Panc1 (cell line): ENCODE measurements around the gene TNPO2. TPM values are rescaled to one million over a fixed set of nuclear protein-coding genes. Genes with fewer than 3 reads are reported as not detected.

ENCODE experiments used
- ATAC-seq: fragments of 200-7000 bp; cut with Tn5 transposase; 2 replicates; pipeline ENCODE4 v1.9.1; 2020; ENCODE audit warnings: mild to moderate bottlenecking, moderate library complexity
- BruUV-seq: library from RNA; stranded (reverse); fragments of 400-500 nt; replicated peaks from 2 replicates; lab custom pipeline; 2021; lab: Mats Ljungman, UMichigan
- CTCF ChIA-PET: fragments of 300-600 bp; sonication (Branson Sonifier 250); formaldehyde crosslinking; loops from one replicate; lab custom pipeline; 2022; ENCODE audit warnings: antibody characterized with exemption; lab: Charles Lee
- POLR2A ChIA-PET: fragments of 300-600 bp; sonication (Branson Sonifier 250); formaldehyde crosslinking; loops from one replicate; lab custom pipeline; 2022; ENCODE audit warnings: antibody characterized with exemption; lab: Charles Lee
- DNase-seq: peaks from one replicate; pipeline ENCODE4 v3.0.0-alpha.2; 2010; ENCODE audit warnings: low read depth, low spot score
- H3K27ac ChIP-seq: 2 replicates; pipeline ENCODE4 v1.5.1; 2011; ENCODE audit warnings: mild to moderate bottlenecking, low read length, inconsistent platforms
- H3K27me3 ChIP-seq: fragments of 200-500 bp; sonication (Bioruptor generic); 2 replicates; pipeline ENCODE4 v1.6.0; 2014; ENCODE audit warnings: low read length, inconsistent platforms; ENCODE audit not compliant: control insufficient read depth, insufficient read depth
- H3K36me3 ChIP-seq: fragments of 200-500 bp; sonication (Bioruptor generic); 2 replicates; pipeline ENCODE4 v1.5.1; 2014; ENCODE audit warnings: inconsistent platforms, mild to moderate bottlenecking, low read length, moderate library complexity; ENCODE audit not compliant: control insufficient read depth, insufficient read depth
- H3K4me1 ChIP-seq: 2 replicates; pipeline ENCODE4 v1.5.1; 2011; ENCODE audit warnings: inconsistent platforms, mild to moderate bottlenecking, low read length, moderate library complexity; ENCODE audit not compliant: control insufficient read depth, insufficient read depth
- H3K4me3 ChIP-seq, 2 experiments: 2 replicates each; pipeline ENCODE4 v1.5.1; 2011 to 2012; ENCODE audit warnings: low read depth in 2 of 2, low read length in 2 of 2, mild to moderate bottlenecking in 2 of 2, inconsistent platforms in 1 of 2, moderate library complexity in 1 of 2
- H3K9me3 ChIP-seq: fragments of 200-500 bp; sonication (Bioruptor generic); 2 replicates; pipeline ENCODE4 v1.5.1; 2014; ENCODE audit warnings: low read depth, mild to moderate bottlenecking, inconsistent platforms, low read length, moderate library complexity; ENCODE audit not compliant: control insufficient read depth, insufficient read depth
- POLR2AphosphoS5 ChIP-seq: IDR thresholded peaks from 2 replicates; pipeline ENCODE4 v1.6.1; 2012; ENCODE audit warnings: mild to moderate bottlenecking, low read depth, low read length, moderate library complexity
- SIN3A ChIP-seq: IDR thresholded peaks from 2 replicates; pipeline ENCODE4 v1.6.1; 2012; ENCODE audit warnings: low read depth, mild to moderate bottlenecking, low read length, moderate library complexity, borderline replicate concordance; ENCODE audit not compliant: insufficient read depth
- TCF7L2 ChIP-seq: IDR thresholded peaks from 2 replicates; pipeline ENCODE4 v1.6.1; 2011; ENCODE audit warnings: mild to moderate bottlenecking, low read depth, low read length, inconsistent platforms
- in situ Hi-C: cut with HindIII; loops from 2 replicates; pipeline ENCODE4 v1.10.0; 2016; ENCODE audit warnings: low sequenced_read_pairs, low pct_unique_long_range_greater_than_20kb
- intact Hi-C: fragments of 100-400 bp; cut with micrococcal nuclease; formaldehyde crosslinking; loops from one replicate; pipeline ENCODE4 v1.10.0; 2022; ENCODE audit not compliant: unreplicated experiment
- total RNA-seq: library from RNA; stranded (reverse); gene quantifications from one replicate; pipeline ENCODE4 v1.2.1, GENCODE V29; 2021; ENCODE audit not compliant: unreplicated experiment
- TF ChIP-seq, protein P1 (sequence below), 2 experiments: IDR thresholded peaks; 2 replicates each; pipeline ENCODE4 v1.6.1; 2011 to 2012; ENCODE audit warnings: low read depth in 2 of 2, control low read depth in 1 of 2, low read length in 1 of 2, mild to moderate bottlenecking in 1 of 2, moderate library complexity in 1 of 2; ENCODE audit not compliant: insufficient read depth in 1 of 2
- TF ChIP-seq, protein P2 (sequence below): fragments of 450-650 bp; IDR thresholded peaks from 2 replicates; pipeline ENCODE4 v1.5.1; 2017; ENCODE audit warnings: mild to moderate bottlenecking

The TNPO2 gene
- total RNA-seq, 1 experiment from 2014 or later: 83.3 TPM

DNA sequence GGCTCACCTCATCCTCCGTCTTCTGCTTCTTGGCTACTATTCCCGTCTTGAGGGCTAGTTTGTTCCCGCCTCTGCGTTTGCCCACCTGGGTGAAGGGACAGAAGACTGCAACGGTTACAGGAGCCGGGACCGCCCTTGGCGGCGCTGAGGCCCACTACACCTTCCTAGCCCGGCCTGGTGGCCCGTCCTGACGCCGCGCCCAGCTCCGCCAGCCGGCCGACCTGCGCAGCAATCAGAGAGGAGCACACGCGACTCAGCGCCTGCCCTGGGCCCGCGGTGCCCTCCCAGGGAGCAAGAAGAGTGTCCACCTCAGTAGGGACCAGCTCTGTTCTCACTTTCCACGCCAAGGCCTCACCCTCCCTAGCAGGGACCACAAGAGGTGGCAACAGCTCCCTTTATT, 7.6 kb upstream of the TNPO2 start (continued):
- TF ChIP-seq, protein P1, sequence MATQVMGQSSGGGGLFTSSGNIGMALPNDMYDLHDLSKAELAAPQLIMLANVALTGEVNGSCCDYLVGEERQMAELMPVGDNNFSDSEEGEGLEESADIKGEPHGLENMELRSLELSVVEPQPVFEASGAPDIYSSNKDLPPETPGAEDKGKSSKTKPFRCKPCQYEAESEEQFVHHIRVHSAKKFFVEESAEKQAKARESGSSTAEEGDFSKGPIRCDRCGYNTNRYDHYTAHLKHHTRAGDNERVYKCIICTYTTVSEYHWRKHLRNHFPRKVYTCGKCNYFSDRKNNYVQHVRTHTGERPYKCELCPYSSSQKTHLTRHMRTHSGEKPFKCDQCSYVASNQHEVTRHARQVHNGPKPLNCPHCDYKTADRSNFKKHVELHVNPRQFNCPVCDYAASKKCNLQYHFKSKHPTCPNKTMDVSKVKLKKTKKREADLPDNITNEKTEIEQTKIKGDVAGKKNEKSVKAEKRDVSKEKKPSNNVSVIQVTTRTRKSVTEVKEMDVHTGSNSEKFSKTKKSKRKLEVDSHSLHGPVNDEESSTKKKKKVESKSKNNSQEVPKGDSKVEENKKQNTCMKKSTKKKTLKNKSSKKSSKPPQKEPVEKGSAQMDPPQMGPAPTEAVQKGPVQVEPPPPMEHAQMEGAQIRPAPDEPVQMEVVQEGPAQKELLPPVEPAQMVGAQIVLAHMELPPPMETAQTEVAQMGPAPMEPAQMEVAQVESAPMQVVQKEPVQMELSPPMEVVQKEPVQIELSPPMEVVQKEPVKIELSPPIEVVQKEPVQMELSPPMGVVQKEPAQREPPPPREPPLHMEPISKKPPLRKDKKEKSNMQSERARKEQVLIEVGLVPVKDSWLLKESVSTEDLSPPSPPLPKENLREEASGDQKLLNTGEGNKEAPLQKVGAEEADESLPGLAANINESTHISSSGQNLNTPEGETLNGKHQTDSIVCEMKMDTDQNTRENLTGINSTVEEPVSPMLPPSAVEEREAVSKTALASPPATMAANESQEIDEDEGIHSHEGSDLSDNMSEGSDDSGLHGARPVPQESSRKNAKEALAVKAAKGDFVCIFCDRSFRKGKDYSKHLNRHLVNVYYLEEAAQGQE (IDR thresholded peaks at IDR 0.05; ENCODE audit: insufficient read depth in 1 of 2, low read depth in 2 of 2, low read length in 1 of 2): no peak

DNA sequence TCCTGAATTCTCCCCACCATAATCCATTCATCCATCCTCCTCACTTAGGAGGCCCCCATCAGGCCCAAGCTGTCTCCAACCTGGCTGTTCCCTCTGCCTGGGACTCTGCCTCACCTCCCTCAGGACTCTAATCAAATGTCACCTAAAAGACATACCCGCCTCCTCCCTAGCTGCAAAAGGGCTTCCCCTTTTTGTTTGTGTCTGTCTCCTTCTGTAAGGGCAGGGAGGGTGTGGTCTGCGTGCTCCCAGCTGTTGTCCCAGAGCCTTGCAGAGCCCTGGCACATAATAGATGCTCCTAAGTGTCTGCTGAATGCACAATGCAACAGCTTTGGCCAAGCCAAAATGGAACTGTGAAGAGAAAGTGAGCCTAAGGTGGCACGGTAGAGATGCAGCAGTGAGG, 6.3 kb upstream of the TNPO2 start:
- POLR2A ChIA-PET: no interaction called here
- in situ Hi-C loops (no loop called here), intact Hi-C loops (no loop called here)
- peaks cover 9% of the 10 kb centered on the region for H3K36me3 ChIP-seq
- H3K9me3 ChIP-seq: no peaks in the 10 kb centered on the region
- TF ChIP-seq POLR2AphosphoS5 (no peak), TCF7L2 (no peak), SIN3A (no peak)
- TF ChIP-seq, protein P2, sequence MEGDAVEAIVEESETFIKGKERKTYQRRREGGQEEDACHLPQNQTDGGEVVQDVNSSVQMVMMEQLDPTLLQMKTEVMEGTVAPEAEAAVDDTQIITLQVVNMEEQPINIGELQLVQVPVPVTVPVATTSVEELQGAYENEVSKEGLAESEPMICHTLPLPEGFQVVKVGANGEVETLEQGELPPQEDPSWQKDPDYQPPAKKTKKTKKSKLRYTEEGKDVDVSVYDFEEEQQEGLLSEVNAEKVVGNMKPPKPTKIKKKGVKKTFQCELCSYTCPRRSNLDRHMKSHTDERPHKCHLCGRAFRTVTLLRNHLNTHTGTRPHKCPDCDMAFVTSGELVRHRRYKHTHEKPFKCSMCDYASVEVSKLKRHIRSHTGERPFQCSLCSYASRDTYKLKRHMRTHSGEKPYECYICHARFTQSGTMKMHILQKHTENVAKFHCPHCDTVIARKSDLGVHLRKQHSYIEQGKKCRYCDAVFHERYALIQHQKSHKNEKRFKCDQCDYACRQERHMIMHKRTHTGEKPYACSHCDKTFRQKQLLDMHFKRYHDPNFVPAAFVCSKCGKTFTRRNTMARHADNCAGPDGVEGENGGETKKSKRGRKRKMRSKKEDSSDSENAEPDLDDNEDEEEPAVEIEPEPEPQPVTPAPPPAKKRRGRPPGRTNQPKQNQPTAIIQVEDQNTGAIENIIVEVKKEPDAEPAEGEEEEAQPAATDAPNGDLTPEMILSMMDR: no peak
- TF ChIP-seq, protein P1 (IDR thresholded peaks at IDR 0.05; ENCODE audit: insufficient read depth in 1 of 2, low read depth in 2 of 2, low read length in 1 of 2): no peak
- no peaks in the 10 kb centered on the region for H3K27me3 ChIP-seq
- BruUV-seq: no TSS peak
- DNase-seq (no peak), ATAC-seq (no peak)
- H3K4me3 ChIP-seq: no peak overlapping the region
- CTCF ChIA-PET: no interaction called here
- peaks cover 8% of the 10 kb centered on the region; the same call in 1 of the 2 replicates for H3K4me1 ChIP-seq
- H3K27ac ChIP-seq: no peak overlapping the region
